Activated T-cell treated with anti-CD3 and anti-CD28 coated beads for 24 hours (primary cell): ENCODE data around the gene COL5A1.
A peak's percentile ranks its signal among the peaks of the same experiment; 100 is the strongest.

Experiments used
- DNase-seq: peaks from one replicate; pipeline ENCODE4 v3.0.0-alpha.2; 2020; ENCODE audit warnings: low read depth

The COL5A1 gene

GRCh38 chr9:134858051-134858841 is 216.6 kb downstream of the COL5A1 start:
- peak; percentile 18 for DNase-seq

- no peak for DNase-seq
Measured at GRCh38 chr9:134860510-134860909, 218.9 kb downstream of the COL5A1 start.

GRCh38 chr9:134861595-134862334 is 220.2 kb downstream of the COL5A1 start:
- DNase-seq: no peak

- no peak for DNase-seq
Measured at GRCh38 chr9:134863306-134863902, 221.8 kb downstream of the COL5A1 start.

GRCh38 chr9:134863941-134864820 is 222.6 kb downstream of the COL5A1 start:
- no peak for DNase-seq

GRCh38 chr9:134864821-134865190 is 223.2 kb downstream of the COL5A1 start:
- DNase-seq: no peak

- no peak for DNase-seq
Measured at GRCh38 chr9:134867917-134868750, 226.5 kb downstream of the COL5A1 start.

- DNase-seq: no peak
Measured at GRCh38 chr9:134868751-134869553, 227.3 kb downstream of the COL5A1 start.

- no peak for DNase-seq
Measured at GRCh38 chr9:134869554-134870300, 228.1 kb downstream of the COL5A1 start.

GRCh38 chr9:134870301-134870694 is 228.7 kb downstream of the COL5A1 start:
- DNase-seq: no peak

- DNase-seq: no peak
Measured at GRCh38 chr9:134870746-134871662, 229.4 kb downstream of the COL5A1 start.

GRCh38 chr9:134871697-134872340 is 230.2 kb downstream of the COL5A1 start:
- DNase-seq: no peak

GRCh38 chr9:134872482-134873231 is 231.1 kb downstream of the COL5A1 start:
- DNase-seq: no peak

GRCh38 chr9:134875371-134875770 is 233.8 kb downstream of the COL5A1 start:
- DNase-seq: no peak

GRCh38 chr9:134877541-134877940 is 235.9 kb downstream of the COL5A1 start:
- DNase-seq: no peak

GRCh38 chr9:134879664-134880483 is 238.3 kb downstream of the COL5A1 start:
- DNase-seq: no peak
